NCI-H146 treated with DMSO at 0.1 percent for 48 hours (cell line): Measurements from ENCODE around the gene GNPTG.

Experiments
- DNase-seq: peaks from one replicate; lab custom pipeline; 2025; ENCODE audit not compliant: unreplicated experiment; lab: John Stamatoyannopoulos, UW

GNPTG gene

DNA sequence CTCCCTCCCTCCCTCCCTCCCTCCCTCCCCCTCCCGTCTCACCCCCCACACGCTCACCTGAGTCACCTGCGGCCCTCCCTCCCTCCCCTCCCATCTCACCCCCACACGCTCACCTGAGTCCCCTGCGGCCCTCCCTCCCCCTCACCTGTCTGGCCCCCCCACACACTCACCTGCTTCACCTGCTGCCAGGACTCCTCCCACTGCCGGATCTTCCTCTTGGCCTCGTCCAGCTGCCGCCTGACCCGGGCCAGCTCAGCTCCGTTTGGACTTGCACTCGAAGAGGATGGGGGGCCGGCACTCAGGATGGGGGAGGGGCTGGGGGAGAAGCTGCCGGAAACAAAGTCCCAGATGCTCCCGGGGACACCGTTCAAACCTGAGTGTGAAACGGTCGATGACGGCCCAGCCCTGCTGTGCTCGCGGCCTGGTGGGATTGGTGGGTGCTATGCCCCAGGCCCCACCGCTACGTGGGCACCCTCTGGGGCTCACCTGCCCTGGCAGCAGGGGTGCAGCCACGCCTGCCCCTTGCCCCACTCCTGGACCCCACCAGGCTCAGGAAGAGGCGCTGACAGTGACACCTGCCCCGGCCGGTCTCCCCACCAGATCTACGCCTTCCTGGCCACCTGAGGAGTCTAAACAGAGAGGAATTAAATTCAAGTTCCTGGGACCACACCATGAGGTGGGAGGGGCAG lies 15.9 kb downstream of the GNPTG start:
- DNase-seq = no peak

DNA sequence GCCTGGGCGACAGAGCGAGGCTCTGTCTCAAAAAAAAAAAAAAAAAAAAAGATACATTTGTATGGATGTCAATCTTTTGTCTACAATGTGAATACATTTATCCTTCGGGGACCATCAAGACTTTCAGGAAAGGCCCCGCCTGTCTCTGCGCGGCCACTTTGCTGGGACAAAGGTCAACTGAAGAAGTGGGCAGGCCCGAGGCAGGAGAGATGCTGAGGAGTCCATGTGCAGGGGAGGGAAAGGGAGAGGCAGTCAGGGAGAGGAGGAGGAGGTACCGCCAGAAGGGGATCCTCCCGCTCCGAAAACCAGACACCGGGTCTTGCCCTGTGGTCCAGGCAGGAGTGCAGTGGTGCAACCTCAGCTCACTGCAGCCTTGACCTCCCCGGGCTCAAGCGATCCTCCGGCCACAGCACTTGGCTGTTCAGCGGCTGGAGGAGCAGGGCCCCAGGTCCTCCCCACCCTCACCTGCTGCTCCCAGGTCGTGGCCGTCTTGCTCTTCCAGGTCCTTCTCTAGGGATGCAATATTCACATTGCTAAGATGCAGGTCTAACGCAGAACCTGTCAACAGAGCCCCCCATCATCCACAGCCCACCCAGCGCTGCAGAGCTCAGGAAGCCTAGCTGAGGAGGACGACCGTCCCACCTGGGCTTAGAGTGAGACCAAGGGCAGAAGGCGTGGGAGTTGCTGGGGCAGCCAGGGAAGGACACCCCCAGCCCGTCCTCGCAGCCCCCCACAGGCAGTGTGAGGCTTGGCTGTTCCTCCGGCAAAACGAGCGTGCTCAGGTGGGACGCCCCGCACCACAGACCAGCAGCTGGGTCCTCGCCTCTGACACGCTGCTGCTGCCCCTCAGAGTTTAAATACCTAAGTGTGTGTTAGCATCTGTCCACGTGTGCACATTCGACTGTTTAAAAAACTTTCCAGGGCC lies 19.6 kb downstream of the GNPTG start:
- no peak for DNase-seq

DNA sequence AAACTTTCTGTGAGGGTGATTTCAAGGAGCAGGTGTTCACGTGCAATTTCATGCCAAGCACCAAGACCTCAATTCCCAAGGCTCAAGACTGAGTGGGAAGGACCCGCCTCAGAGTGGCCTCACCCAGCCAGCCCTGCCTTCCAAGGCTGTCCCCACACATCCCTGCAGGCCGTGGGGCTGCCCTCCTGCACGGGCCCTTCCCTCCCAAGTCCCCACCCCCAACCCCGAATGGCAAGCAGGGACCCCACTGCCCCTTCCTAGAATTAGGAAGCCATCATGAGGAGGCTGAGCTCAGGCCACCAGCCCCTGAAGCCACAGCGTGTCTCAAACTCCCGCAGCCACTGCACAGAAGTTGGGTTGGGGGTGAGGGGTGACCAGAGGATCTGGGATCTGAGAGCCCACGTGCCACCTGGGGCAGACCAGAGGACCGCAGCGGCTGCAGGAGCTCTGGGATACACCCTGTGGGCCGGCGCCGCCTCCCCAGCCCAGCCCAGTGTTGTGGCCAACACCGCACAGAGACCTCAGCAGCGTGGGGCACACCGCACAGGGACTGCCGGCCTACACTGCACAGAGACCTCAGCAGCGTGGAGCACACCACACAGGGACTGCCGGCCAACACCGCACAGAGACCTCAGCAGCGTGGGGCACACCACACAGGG lies 20.7 kb downstream of the GNPTG start:
- no peak for DNase-seq

DNA sequence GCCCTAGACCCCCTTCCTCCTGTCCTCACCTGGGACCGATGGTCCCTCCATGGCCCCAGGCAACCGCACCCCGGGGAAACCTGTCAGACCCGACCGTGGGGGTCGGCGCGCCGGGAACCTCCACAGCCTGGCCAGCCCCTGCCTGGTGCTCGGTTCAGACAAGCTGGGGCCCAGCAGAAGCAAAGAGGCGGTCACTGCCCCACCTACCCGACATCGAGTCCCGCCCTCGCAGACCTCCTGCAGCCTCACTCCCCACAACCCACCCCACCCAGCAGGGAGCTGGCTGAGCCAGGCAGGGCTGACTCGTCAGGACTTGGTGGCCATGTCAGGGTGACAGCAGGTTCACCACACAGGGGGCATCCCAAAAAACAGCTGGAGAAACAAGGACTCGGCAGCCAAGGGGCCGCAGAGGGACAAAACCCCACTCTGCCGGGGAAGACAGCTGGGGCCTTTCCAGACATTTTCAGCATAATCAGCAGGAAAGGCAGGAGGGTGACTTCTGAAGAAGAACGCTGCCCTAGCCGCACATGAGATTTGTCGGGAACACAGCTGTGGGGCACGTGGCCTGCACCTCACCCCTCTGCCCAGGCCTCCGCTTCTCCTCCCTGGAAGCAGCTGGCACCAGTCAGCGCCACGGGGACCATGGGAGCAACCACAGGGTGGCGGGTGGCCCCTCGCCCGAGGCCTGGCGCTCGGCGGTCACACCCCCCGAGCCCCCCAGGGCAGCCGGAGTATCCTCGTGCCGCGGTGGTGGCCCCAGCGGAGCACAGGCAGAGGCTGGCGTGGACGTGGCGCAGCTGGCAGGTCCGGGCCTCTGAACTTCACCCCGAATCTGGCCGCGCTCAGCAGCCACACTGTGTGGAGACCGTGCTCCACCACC lies 22.9 kb downstream of the GNPTG start:
- DNase-seq = no peak

DNA sequence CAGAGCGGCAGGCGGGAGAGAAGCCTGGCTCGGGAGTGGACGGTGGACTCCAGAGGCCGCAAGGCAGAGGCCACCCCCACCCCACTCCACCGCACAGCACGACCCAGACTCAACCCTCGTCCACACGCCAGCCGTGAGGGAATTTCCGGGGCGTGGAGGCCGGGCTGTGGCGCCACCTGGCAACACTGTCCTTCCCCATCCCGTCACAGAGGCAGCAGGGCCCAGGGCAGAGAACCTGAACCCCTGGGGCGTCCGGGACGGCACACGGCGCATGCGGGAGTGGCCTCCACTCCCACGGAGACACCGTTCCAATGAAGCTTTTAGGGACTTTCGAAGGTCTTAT lies 23.5 kb downstream of the GNPTG start:
- DNase-seq = no peak

DNA sequence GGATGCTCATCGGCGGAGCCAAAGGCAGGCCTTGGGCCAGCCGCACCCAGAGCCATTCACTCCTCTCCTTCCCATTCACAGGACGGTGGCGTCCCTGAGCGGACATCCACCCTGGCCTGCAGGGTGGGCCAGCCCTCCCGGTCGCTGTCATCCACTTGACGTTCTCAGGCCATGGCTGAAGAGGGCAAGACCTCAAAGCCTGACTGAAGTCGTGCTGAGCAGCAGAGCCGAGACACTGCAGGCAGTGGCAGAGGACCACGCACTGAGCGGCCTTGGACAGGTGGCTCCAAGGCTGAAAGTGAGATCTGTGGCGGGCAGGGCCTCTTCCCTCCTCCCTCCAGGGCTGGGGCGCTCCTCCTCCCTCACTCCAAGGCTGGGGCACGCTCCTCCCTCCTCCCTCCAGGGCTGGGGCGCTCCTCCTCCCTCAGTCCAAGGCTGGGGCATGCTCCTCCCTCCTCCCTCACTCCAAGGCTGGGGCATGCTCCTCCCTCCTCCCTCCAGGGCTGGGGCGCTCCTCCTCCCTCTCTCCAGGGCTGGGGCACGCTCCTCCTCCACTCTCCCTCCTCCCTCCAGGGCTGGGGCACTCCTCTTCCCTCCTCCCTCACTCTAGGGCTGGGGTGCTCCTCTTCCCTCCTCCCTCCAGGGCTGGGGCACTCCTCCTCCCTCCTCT lies 24.1 kb downstream of the GNPTG start:
- DNase-seq = no peak

DNA sequence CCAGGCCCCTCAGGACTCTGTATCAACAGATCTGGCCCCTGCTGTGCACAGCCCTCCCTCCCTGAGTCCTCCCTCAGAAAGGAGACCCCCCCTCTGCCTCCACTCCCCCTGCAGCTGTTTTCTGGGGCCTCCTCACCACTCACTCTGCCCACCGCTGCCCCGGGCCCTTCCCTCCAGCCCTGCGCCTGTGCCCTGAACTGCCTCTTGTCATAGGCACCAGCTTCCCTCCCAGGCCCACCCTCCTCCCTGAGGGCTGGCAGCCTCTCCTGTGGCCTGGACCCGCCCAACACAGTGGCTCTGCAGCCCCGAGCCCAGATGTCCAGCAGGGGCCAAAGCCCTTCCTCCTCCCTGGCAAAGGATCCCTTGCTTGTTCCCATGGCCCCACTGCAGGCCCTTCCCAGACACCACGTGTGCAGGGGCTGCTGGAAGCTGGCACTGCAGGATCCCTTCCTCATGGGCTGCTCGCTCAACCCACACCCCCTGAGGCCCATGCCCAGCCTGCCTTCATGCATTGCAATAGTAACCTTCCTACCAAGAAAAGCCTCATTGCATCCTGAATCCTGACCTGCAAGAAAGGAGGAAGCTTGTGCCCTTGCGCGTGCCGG lies 25.8 kb downstream of the GNPTG start:
- DNase-seq = no peak

DNA sequence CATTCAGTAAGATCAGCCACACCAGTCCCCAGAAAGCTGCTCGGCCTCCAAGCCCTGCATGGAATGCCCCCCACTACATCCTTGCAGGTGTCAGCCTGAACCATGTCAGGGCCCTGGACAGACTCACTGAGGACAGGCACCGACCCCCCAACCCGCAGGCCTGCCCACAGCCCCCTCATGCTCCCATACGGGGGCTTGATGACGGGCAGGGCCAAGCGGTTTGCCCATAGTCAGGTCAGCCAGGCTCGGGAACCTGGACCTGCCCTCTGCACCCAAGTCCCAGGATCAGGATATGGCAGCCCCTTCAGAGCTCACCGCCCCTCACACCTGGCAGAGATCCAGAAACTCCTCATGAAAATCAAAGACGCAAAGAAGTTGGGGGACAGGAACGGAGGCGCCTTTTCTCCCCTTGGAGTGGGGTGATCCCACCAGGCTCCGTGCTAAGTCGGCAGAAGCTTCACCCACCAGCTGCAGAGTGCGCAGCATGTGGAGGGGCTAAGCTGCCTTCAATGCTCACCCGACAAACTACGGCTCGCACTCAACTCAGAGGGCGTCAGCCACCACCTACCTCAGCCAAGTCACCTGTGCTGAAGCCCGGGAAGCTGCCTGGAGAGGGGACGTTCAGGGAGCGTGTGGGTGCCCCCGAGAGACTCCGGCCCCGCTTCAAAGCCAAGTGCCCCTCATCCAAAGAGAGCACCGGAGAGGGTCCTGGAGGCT lies 26.5 kb downstream of the GNPTG start:
- no peak for DNase-seq

DNA sequence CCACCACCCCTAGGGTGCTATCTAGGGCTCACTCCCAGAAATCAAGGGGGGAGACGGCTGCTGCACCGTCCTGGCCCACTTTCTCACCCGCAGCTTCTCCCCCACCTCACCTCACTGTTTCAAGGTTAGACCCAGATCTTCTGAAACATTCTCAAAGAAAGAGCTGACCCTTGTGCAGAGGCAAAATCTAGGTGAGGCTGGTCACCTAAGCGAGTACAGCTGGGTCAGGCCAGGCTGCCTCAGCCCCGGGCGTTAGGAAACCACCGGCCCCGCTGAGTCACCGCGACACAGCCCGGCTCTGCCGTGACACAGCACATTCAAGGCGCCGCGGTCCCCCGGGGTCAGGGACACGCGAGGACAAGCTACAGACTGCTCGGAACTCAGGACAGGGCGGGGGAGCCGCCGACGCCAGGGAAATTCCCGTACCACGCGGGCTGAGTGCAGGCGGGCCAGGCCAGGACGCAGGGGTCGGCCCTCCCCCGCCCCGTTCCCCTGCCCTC lies 27.1 kb downstream of the GNPTG start:
- DNase-seq = no peak

DNA sequence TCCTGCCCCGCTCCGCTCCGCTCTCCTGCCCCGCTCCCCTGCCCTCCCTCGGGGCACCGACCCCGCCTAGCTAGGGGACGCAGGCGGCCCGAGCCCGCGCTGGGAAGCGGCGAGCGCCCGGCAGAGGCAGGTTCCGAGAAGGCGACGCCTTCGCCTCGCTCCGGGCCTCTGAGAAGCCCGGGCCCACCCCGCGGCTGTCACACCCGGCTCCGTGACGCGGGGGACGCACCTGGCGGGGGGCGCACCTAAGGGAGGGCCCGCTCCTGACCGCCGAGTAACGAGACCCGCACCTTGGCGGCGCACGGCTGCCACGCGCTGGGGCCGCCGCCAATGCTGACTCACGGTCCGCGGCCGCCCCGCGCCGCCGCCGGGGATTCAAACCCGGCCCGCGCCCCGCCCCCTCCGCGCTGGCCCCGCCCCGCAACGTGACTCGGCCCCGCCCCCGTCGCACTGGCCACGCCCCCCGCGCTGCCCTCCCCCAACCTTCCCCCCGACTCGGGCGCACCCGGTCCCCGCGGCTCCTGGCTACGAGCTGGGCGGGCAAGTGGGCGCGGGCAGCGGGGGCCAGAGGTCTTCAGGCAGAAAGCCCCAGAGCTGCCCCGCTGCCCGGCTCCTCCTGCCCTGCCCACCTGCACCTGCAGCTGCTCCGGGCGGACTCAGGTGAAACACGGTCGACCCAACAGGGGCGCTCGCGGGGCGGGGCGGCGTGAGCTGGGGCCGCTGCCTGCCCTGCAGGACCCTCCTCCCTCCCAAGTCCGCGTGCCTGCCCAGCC lies 27.8 kb downstream of the GNPTG start:
- DNase-seq = no peak

DNA sequence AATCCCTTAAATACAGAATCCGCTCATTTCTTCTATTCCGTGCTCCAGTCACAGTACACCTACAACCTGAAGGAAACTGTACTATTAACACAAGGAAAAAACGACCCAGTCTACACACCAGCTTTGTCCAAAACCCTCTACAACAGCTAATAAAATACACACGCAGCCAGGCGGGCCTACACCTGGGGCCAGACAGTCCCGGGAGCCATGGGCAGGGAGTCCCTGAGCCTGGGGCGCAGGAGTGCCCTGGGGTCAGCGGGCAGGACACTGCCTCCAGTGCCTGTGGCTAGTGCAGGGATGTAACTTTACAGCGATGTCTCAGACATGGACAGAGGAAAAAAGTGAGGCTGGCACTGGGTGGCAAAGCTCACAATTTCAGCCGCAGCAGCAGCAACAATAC lies 28.5 kb downstream of the GNPTG start:
- DNase-seq = no peak

DNA sequence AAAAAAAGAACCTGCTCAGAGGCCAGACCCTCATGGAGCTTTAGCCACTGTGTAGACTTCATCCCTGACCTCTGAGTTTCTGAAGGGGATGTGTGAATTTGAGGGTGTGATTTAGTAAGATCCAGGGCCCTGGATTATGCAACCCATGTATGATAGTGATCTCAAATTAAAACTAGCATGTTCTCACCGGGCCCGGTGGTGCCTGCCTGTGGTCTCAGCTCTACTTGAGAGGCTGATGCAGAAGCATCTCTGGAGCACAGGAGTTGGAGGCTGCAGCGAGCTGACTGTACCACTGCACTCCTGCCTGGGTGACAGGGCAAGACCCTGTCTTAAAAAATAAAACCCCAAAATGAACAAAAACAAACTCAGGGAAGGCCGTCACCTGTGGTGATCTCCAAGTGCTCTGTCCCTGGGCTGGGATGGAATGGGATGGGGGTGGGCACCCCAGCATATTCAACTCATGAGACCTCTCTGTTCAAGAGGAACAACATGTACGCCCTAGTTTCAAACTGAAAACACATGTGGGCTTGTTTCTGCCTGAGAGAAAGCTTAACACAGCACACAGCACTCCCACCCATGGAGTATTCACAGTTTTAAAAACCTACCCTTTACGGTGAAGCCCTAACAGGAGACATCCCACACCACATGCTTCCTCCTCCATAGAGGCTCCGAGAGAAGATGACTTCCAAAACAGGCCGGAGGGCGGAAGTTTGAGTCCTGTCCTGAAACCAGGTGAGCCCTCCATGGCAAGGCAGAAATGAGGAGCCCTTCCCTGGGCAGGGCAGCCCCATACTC lies 30.1 kb downstream of the GNPTG start:
- no peak for DNase-seq

DNA sequence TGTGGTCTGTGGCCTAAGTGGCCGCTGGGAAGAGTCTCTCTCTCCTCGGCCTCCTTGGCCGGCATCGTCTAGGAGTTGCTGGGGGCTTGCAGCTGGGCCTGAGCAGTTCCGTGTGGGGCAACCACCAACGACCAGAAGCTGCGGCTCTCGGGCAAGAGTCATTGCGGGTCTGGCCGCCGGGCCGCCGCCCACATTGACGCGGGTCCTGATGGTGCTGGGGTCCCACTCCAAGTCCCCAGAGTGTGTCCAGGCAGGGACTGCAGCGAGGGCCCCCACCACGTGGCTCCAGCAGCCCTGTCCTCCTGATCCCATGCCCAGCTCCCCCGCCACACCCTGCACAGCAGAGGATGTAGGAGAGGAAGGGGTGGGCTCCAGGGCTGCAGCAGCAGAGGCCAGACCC lies 31.8 kb downstream of the GNPTG start:
- DNase-seq = no peak

DNA sequence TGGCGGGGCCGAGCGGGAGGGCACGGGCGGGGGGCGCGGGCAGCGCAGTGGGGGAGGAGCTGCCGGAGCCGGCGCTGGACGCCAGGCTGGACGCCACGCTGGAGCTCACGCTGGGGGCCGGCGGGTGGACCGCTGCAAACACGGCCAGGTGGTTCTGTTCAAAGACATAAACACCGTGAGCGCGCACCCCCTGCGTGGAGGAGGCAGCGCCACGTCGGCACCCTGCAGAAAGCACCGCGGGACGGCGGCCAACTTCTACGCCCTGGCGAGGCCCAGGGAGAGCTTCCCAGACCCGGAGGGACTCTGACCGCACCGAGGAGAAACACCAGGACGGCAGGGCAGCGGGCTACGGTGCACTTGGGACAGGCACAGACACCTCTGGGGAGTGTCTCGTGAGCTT lies 33.5 kb downstream of the GNPTG start:
- DNase-seq = no peak

DNA sequence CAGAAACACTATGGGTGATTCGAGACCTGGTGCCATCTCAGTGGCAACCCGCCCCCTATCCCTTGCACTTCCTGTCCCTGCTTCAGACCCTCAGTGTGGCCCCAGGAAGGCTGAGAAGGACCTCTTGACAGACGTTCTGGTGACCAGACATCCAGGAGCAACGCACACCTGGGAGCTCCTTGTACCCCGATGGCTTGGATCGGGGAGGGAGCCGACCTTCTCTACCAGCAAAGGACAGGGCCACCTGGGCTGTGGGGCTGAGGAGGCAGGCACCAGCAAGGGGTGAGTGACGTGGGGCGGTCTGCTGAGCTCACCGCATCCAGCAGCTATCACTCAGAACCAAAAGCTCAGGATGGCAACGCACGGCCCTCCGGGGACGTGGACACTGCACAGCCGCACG lies 35.6 kb downstream of the GNPTG start:
- DNase-seq = no peak

DNA sequence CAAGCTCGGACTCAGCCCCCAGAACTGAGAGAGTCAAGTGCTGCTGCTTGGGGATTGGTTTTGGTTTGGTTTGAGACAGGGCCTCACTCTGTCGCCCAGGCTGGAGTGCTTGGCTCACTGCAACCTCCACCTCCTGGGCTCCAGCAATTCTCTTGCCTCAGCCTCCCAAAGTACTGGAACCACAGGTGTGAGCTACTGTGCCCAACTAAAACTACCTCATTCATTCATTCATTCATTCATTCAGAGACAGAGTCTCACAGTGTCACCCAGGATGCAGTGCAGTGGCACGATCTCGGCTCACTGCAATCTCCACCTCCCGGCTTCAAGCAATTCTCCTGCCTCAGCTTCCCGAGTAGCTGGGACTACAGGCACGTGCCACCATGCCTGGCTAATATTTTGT lies 38.0 kb downstream of the GNPTG start:
- DNase-seq = no peak

DNA sequence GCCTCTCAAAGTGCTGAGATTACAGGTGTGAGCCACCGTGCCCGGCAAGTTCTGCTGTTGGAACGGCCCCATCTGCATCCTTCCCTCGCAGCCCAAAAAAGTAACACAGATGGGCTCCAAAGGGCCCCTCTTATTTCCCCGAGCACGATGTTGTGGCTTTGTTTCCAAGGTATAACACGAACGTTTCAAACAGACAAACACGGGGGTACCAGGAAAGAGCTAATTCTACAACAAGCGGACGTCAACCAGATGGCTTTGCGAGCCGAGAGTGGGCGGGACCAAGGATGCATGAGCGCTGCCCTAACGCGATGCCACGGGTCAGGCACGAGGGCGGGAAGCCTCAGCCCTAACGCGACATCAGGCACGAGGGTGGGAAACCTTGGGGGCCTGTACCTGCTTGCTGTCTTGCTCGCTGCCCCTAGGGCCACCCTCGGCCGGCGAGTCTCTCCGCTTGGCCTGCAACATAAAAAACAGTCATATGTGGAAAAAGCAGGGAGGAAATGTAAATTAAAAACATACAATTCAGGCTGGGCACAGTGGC lies 38.6 kb downstream of the GNPTG start:
- DNase-seq = no peak
